ENCODE measurements around the gene RPRD1B.
A peak's percentile ranks its signal among the peaks of the same experiment; 100 is the strongest.
"Not testable (repeated sequence)": the region's sequence is repeated elsewhere in the genome, so short reads cannot be mapped to it uniquely, and the experiment has no call there.

RPRD1B gene

DNA sequence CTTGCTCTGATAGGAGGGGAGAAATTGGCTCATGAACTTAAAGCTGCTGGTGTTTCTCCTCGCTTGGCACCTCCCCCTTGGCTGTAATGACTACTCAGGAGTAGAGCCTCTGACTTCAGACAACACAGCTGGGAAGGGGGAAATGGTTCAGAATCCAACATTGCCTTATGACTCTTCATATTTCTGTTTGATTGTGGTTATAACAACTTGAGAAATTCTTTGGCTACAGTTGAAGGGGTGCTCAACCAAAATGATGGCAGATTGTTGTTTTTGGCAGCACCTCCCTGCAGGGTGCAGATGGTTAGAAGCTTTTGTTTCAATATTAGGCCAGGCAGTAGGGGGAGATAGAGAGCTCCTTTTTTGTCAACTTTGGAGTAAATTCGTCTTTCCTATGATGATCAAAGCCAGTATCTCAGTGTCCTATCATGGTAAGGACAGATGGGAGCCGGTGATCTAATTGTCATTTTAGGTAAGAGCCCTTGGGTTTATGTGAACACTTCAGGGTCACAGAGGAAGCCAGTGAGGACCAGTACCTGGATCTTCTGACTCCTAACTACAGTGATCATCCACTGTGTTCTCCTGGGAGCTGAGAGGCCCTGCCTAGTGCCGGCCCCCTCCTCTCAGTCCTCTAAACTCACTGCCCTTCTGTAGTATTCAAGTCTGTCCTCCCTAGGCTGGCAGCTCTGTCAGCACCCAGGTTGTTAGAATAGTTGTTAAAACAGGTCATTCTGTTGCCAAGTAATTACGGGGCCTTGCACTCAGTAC lies 39.9 kb downstream of the RPRD1B start:
- peak; percentile 78 for DNase-seq (ENCODE audit: low read depth)

DNA sequence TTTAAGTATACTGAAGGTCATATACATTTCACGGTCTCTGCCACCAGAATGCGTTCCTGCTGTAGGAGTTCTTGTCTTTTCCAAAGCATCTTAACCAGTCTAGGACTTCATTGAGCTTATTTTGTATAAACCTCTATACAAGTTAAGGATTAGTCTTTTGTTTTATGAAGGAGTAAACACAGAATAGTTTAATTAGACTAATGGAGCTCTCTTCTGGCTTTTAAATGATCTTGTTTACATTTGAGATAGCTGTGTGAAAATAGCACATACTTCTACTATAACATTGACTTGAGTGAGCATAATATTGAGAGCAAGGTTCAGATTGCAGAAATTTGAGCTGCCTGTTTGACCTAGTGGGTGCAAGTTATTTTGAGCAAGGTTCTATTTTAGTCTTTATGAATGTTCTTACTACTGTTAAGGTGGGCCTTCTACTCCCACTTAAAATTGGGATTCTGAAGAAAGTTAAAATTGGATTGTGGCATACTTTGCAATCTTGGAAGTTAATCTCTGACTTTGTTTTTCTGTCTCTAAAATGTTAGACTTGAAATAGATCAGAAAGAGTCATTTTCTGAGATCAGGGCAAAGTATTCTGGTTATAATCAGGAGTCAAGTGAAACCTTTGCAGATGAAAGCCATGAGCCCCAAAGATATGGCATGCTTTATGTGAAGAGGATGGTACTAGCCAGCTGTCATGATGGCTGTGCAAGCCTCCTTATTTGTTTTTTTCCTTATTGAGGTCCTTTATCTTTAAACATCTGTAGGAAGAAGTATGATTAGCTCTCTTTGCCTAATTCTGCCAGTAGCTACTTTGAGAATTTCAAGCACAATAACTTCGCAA lies 41.8 kb downstream of the RPRD1B start:
- no peak for DNase-seq (ENCODE audit: low read depth)

DNA sequence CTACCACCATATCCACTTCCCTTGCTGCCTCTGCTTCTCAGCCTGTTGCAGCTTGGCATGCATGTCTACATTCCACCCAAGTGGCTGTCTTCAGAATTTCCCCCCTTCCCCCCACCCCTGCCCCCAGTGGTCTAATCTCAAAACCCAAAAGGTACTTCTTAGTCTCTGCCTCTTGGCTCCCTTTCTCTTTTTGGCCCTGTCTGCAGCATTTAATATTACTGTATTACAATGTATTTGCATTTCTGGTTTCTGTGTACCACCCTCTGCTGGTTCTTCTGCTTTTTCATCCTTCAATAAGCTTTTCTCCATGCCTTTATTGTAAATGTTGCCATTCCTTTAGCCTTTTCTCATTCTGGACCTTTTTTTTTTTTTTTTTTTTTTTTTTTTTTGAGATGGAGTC lies 43.0 kb downstream of the RPRD1B start:
- DNase-seq (ENCODE audit: low read depth) = no peak

DNA sequence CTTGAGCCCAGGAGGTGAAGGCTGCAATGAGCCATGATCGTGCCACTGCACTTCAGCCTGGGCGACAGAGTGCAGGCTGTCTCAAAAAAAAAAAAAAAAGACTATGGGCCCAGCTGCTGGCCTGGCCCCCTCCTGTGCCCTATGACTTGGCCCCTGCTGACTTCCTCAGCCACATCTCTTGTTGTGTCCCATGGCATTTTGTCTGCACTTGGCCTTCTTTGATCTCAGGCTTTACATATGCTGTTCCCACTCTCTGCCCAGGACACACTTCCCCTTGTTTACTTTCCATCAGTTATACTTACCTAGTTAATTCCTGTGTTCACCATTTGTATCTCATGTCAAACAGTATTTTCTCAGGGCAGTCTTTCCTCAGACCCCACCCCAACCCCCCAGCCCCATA lies 44.5 kb downstream of the RPRD1B start:
- DNase-seq (ENCODE audit: low read depth) = no peak

DNA sequence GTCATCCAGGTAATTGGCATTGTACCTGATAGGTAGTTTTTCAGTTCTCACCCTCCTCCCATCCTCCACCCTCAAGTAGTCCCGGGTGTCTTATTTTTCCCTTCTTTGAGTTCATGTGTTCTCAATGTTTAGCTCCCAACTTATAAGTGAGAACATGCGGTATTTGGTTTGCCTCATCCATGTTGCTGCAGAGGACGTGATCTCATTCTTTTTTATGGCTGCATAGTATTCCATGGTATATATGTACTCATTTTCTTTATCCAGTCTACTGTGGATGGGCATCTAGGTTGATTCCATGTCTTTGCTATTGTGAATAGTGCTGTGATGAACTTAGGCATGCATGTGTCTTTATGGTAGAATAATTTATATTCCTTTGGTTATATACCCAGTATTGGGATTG lies 45.8 kb downstream of the RPRD1B start:
- DNase-seq (ENCODE audit: low read depth) = no peak

DNA sequence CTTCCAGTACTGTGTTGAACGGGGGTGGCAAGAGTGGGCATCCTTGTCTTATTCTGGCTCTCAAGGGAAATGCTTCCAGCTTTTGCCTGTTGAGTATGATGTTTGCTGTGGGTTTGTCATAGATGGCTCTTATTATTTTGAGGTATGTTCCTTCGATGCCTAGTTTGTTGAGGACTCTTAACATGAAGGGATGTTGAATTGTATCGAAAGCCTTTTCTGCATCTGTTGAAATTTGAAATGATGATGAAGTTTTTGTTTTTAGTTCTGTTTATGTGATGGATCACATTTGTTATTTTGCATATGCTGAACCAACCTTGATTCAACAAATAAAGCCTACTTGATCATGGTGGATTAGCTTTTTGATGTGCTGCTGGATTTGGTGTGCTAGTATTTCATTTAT lies 48.0 kb downstream of the RPRD1B start:
- DNase-seq (ENCODE audit: low read depth) = no peak

DNA sequence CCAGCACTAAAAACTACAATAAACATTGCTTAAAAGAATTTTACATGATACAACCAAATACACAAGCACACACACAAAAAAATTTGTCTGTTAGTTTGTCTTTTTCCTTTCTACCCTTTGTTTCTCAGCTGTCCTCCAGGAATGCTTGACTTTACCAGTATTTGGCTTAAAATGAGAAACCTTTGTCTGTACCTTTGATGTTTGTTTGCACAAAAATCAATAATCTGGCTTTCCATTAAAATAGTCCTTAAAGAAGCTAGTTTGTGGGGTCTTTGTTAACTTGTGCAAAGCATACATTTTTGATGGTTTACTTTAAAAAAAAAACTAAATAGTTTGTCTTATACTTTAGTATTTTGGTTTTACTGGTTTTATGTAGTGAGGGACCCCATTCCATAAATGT lies 49.3 kb downstream of the RPRD1B start:
- no peak for DNase-seq (ENCODE audit: low read depth)

DNA sequence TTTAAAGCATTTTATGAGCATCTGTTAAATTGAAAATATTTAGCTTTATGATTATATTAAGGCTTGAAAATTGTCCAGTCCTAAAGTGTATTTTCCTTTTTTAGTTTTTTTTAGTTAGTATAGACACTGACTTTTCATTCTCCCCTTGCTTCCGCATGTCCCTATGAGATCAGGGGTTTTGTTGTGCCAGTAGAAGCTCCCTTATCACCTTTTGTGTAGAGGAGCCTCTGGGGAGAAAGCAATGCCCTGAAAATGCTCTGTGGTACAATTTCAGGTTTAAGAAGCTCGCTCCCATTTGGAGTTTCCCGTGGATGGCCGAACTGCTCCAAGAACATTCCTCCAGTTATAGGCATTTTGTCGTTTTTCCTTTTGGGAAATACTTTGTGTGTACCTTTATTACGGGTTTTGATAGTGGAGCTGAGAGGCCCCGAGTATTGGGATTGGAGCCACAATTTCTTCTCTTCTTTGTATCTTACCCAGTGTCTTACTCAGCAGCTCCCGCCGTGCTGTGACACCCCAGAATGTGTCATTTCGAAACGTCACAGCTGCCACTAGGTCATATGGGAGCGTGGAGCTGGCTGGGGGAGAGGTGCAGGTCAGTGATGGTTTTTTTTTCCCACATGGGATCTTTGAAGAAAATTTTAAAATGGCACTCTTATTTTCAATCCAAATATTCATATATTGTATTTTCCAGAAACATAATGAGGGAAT lies 49.9 kb downstream of the RPRD1B start:
- no peak for DNase-seq (ENCODE audit: low read depth)

DNA sequence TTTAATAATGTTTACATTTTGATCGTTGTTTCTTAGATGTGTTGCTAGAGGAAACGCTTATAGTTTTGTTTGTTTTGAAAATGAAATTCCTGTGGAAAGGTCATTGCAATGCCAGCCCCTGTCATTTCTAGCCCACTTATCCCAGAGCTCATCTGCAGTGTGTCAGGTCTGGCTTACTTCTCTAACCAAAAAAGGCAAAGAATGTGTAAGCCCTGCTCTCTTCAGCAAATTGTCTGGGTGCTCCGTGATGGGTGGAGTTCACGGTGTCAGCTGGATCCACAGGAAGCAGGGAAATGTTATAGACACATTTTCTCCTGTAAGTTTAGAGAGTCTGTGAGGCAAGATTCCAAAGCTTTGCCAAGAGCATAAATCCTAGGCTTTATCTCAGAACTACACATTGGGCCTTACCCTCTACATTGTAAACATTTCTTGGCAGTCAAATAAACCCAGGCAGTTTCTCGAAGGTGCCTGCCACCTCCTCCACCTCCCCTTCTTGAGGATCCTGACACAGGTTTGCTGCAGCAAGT lies 50.9 kb downstream of the RPRD1B start:
- peak; percentile 26 for DNase-seq (ENCODE audit: low read depth)

DNA sequence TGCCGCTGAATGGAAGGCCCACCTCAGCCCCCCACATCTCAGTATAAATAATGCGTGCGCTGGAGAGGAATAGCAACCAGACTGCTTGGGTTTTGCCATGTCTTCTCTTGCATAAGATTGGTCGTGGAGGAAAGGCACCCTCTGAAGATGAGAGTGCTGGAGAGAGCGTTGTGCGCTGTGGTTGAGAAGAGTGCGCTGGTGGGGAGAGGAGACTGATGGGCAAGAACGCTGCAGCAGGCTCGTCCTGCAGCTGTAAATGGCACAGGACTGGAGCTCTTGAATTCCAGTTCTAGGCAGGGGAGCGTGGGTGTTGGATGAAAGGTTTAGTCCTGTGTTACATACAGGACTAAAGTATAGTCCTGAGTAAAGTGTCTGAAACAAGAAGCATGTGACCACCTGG lies 51.5 kb downstream of the RPRD1B start:
- no peak for DNase-seq (ENCODE audit: low read depth)

DNA sequence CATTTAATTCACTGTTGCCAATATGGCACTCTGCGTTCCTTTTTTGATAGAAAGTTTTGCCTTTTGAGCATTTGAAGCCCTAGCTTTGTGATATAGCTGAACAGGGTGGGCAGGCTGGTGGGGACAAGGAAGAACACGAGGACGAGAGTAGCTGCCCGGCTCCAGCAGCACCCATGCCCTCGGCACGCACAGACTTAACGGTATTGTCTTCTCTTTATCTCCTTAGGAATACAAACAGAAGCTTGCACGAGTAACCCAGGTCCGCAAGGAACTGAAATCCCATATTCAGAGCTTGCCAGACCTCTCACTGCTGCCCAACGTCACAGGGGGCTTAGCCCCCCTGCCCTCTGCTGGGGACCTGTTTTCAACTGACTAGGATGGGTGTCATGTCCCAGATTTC lies 56.0 kb downstream of the RPRD1B start:
- no peak for DNase-seq (ENCODE audit: low read depth)

DNA sequence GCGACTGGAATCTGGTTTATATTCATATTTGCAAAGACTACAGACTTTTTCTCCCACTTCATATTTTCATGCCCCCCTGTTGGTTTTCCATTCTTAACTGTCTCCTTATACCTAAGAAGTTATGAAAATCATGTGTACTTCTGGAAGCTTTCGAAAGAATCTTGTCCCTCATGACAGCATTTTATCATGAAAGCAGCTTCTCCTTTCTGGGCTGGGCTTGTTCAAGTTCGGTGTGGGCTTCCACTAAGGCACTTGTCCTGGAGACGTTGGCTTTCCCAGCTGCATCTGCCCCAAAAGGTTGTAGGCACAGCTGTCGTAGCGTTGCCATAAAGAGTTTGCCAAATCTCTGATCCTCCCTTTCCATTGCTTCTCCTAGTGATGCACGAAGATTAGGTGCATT lies 56.5 kb downstream of the RPRD1B start:
- DNase-seq (ENCODE audit: low read depth) = no peak

DNA sequence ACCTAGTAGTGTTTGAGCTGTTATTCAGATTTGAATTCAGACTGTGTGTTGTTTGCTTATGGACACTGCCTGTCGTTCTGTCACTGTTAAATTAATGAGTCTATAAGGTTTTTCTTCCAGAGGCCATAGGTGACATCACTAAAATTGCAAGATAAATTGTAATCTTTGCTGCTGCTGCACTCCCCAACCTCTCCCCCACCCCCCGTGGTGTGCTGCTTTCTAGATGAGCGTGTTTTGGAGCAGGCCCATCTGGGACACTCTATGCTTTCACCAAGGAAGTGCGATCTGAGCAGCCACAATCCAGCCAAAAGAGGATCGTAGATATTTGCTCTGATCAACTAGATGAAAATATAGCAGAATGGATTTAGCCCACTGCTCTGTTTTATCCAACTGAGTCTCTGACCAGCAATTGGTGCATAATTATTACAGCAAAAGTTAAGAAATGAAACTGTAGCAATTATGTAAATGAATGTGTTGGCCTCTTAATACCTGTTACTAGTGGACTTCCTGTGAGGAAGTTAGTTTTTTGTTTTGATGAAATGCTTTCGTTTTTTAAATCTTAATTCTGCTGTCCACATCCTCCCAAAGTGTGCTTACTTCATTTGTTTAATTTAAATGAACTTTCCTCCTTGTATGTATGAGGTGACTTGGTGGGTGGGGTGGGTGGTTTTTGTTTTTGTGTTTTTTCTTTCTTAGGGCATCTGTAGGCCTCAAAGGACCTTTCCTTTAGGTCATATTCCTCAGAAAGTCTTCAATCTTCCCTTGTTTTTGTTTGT lies 58.1 kb downstream of the RPRD1B start:
- DNase-seq (ENCODE audit: low read depth) = no peak

DNA sequence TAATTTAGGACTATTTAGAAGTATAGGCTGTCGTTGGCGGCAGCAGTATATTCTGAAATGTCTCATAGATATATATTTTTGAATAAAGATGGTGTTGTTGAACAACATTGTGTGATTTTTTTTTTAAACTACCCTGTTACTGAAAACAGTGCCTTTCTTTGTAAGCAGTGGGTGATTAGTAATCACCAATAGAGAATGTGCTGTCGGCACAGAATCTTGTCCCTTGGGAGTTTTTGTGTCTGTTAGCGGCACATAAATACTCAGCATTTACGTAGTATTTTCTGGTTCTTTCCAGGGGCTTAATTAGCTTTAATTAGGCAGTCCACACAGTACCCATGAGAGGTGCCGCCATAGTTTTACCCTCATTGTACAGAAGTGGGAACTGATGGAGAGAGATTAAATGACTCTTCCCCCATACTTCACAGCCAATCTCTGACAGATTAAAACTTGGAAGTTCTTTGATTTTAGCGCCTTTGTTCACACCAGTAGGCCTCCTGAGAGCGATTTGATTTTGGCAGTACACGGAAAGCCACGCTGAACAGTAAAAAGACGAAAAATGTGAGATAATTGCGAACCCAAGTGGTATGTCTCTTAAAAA lies 58.8 kb downstream of the RPRD1B start:
- no peak for DNase-seq (ENCODE audit: low read depth)

DNA sequence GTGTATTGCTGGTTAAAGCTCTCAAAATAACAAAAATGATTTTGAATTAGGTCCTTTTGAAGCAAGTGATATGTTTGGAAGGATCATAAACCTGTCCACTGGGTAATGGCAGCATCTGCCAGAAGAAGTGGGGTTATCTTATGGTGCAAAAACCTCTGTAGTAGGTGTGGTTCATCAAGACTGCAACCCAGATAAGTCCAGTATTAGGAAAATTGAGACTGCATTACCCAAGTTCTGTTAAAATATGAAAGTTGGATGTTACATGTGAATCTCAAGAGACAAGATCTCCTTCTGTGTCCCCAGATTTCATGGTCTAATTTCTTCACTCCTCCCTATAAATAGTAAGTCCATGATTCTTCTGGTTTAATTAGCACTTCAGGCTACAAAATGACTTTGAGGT lies 59.4 kb downstream of the RPRD1B start:
- no peak for DNase-seq (ENCODE audit: low read depth)

DNA sequence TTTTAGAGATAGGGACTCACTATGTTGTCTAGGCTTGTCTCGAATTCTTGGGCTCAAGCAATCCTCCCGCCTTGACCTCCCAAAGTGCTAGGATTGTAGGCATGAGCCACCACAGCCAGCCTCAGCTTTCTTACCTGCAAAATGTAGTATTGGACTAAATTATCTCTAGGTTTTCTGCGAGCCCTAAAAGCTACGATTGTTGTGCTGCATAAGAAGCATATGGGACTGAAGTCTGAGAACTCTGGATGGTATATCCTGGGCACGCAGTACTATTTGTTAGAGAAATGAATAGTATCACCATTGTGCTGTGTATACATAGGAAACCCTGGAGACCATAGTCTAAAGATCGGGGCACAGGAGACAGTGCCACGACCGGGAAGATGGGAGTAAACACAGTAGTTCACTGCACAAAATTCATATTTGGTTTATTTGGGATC lies 60.1 kb downstream of the RPRD1B start:
- no peak for DNase-seq (ENCODE audit: low read depth)

DNA sequence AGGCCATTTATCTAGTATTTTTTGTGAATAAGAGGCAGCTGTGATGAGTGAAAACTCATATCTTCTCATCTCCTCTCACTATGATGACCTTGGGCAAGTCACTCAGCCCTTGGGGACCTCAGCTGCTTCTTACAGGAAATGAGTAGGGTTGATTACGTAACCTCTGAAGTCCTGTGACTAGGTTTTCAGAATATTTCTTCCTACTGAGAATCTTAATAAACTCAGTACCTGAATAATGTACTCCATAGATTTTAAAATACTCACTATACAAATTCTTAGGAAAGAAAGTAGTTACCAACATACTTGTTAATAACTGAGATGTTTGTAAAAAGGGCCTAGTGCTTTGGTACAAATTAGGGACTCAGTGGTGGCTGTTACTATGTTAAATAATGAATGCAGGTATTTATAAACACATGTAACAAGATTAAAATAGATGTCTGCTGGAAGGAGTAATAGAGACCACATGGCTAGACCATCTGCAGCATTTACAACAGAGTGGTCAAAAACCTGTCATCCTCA lies 60.9 kb downstream of the RPRD1B start:
- no peak for DNase-seq (ENCODE audit: low read depth)

DNA sequence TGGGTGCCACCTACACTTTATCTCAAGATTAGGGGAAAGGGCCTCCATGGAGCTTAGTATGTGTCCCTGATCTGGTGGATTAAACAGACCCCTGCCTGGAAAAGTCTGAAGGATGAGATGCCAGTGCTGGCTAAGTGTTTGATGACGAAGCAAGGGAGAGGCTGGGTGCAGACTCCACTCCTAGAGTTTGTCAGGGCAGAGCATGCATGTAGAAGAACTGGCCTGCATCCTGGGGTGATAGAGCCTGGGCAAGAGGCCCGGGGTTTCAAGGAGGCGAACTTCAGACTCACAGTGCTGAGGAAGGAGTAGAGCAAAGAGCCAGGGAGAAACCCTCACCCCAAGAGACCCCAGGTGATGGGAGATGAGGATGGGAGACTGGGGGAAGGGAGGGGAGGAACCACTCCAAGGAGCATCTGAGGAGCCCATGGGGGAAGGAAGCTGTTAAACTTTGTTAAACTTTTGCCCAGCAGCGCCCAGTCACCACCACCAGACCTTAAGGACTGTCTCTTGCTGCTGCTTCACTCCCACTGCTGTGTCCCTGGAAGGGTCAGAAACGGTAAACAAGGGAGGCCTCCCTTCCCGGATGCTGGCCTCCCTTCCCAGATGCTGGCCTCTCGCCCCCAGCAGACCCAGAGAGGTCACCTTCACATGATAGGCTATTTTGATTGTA lies 61.6 kb downstream of the RPRD1B start:
- DNase-seq (ENCODE audit: low read depth) = no peak

DNA sequence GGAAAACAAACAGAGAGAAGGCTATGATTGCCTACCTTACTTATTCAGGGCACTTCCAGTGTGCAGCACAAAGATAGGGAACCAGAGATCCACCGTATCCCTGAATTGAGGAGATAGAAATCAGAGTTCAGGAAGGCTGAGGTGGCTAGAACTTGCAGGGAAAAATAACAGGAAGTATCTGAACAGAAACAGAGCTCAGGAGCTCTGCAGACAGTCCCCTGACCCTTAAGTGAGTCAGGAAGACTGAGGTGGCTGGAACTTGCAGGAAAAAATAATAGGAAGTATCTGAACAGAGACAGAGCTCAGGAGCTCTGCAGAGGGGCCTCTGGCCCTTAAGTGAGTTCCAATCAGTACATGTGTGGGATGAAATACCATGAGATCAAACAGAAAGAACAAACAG lies 65.4 kb downstream of the RPRD1B start:
- DNase-seq (ENCODE audit: low read depth) = no peak

DNA sequence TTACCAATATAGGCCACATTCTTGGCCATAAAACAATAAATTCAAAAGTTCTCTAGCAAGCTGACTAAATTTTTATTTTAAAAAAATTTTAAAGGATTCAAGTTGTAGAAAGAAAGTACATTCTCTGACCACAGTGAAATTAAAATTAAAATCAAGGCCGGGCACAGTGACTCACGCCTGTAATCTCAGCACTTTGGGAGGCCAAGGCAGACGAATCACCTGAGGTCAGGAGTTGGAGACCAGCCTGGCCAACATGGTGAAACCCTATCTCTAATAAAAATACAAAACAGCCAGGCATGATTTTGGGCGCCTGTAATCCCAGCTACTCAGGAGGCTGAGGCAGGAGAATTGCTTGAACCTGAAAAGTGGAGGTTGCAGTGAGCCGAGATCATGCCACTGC lies 68.7 kb downstream of the RPRD1B start:
- DNase-seq (ENCODE audit: low read depth) = not testable (repeated sequence)

DNA sequence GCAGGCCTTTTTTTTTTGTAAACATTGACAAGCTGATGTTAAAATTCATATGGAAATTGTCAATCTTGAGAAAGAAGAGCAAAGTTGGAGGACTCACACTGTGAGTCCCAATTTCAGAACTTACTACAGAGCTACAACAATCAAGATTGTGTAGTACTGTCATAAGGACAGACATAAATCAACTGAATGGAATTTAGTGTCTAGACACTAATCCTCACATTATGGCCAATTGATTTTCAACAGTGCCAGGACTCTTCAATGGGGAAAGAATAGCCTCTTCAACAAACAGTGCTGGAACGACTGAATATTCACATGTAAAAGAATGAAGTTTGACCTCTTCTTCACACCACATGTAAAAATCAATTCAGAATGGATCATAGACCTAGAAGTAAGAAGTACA lies 70.7 kb downstream of the RPRD1B start:
- no peak for DNase-seq (ENCODE audit: low read depth)

Data from GM04504 (cell line).